GM18873 (cell line): ENCODE data around the gene ATAD2B.
"Not testable (repeated sequence)": the region's sequence is repeated elsewhere in the genome, so short reads cannot be mapped to it uniquely, and the experiment has no call there.

Experiments
- ATAC-seq: cut with Tn5 transposase; IDR thresholded peaks from one replicate; pipeline ENCODE4 v1.9.1; 2021; ENCODE audit warnings: mild to moderate bottlenecking, moderate library complexity, moderate number of reproducible peaks; ENCODE audit not compliant: unreplicated experiment, low FRiP score

The ATAD2B gene

DNA sequence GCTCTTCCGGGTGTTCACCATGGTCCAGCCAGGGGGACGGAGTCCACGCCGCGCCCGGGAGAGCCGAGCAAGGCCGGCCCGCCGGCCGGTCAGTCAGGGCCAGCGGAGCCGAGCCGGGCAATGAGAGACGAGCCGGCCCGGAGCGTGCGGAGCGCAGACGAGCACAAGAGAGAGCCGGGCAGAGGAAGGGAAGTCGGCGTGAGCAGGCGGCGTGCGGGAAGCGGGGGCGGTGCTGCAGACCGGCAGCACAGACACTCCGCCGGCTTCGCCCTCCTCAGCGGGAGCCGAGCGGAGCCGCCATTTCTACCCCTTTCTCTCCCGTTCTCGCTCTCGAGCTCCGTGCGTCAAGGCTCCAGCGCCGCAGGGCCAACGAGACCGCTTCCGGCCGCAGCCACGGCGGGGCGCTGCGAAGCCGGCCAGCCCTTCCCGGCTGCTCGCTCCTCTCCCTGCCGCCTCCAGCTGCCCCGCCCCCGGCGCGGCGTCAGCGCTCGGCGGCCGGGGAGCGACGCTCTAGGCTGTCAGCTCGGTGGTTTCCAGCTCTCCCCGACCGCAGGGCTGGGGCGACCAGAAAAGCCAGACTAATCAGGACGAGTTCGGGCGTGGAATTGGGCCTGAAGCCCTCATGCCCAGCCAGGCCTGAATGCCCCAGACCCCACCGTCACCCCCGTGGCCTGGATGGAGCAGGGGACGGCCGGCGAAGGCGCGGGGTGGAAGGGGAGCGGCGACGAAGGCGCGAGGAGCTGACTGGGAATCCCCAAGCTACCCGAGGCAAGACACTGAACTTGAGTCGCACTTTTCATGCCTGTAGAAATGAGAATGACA is at the start of gene ATAD2B:
ATAD2B (minus strand) TSS at position 374 of the 822 bp plus-strand sequence; CDS start at position 21, 353 bp downstream.
- ATAC-seq = peak; percentile 74

- ATAC-seq = no peak
These were observed 40.9 kb upstream of the ATAD2B start for GRCh38 chr2:23967846-23968245.

- ATAC-seq = no peak
These were observed 27.5 kb upstream of the ATAD2B start for GRCh38 chr2:23954325-23955014.

GRCh38 chr2:23953625-23954024 is 26.7 kb upstream of the ATAD2B start:
- no peak for ATAC-seq

DNA sequence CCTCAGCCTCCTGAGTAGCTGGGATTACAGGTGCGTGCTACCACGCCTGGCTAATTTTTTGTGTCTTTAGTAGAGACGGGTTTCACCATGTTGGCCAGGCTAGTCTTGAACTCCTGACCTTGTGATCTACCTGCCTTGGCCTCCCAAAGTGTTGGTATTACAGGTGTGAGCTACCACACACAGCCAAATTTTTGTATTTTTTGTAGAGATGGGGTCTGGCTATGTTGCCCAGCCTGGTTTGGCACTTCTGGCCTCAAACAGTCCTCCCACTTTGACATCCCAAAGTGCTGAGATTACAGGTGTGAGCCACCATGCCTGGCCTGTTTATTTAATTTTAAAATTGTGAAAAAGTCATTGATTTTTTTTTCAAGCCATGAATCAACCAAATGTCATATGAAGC is 25.6 kb upstream of the ATAD2B start:
- not testable (repeated sequence) for ATAC-seq

DNA sequence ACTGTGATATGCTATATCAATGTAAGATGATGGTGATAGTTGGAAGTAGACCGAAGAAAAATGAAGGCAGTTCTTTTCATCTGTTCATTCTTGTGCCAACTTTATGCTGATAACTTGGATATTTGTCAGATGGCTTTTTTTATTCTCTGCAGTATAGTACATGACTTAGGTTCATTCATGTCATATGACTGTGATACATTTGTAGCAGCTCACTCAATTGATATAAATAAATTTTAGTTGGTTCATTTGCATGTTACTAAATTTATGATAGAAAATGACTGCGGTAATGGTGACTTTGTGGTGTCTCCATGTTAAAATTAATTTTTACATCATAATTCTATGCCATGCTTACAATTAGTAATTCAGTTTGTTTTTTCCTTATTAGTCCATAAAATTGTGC is 20.4 kb upstream of the ATAD2B start:
- no peak for ATAC-seq

GRCh38 chr2:23944976-23945375 is 18.1 kb upstream of the ATAD2B start:
- ATAC-seq = no peak

DNA sequence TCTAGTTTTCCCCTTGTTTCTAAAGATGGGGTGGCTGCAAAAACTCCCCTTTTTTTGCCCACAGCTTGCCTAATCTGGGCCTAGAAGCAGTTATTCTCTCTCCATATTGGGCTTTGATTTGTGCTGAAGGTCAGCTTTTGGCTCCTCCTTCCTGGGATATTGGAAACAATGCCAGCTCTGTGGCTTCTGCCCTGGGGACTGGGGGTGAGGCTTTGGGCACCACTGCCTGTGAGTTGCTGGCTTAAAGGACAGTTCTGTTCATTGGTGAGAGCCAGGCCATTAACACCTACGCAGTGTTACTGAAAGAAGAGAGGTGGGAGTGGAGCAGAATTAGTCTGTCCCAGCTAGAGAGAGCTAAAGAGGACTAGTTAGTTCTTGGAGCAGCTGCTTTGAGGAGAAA is 17.6 kb upstream of the ATAD2B start:
- no peak for ATAC-seq

- ATAC-seq = no peak
These were observed 16.7 kb upstream of the ATAD2B start for GRCh38 chr2:23943666-23944065.

GRCh38 chr2:23941644-23942043 is 14.7 kb upstream of the ATAD2B start:
- no peak for ATAC-seq

GRCh38 chr2:23940718-23941620 is 14.0 kb upstream of the ATAD2B start:
- ATAC-seq = peak; percentile 52

DNA sequence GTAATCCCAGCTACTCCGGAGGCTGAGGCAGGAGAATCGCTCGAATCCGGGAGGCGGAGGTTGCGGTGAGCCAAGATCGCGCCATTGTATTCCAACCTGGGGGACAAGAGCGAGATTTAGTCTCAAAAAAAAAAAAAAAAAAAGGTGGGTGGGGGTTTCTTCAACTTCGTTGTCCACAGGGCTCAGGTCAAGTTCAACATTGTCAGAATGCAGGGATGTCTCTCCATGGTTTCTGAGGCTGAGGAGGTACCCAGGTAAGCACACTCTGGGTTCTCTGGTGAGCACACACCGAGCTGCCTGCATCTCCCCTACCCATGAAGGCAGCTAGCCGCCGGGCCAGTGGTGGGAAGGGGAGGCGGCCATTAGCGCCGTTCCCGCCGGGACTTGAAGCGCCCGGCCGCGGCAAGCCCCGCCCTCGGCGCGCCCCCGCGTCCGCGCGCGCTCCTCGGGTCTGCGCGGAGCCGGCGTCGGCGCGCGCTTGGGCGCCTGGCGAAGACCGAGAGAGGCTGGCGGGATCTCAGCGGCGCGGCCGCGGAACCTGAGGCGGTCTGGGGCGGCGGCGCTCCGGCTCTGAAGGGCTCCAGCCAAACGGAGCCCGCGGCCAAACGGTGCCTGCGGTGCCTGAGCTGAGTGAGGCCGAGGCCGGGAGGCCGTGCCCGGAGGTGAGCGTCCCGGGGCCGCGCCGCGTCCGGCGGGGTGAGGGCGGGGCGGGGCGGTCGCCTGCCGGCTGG is 13.2 kb upstream of the ATAD2B start, which contains the start of gene UBXN2A:
UBXN2A (plus strand) TSS at position 477 of the 731 bp plus-strand sequence. CDS start 17,852 bp downstream, outside the sequence.
- ATAC-seq = peak; percentile 50

GRCh38 chr2:23934259-23934658 is 7.3 kb upstream of the ATAD2B start:
- ATAC-seq = no peak

- ATAC-seq = peak; percentile 11
These were observed 603 bp downstream of the ATAD2B start for GRCh38 chr2:23926290-23926749.

DNA sequence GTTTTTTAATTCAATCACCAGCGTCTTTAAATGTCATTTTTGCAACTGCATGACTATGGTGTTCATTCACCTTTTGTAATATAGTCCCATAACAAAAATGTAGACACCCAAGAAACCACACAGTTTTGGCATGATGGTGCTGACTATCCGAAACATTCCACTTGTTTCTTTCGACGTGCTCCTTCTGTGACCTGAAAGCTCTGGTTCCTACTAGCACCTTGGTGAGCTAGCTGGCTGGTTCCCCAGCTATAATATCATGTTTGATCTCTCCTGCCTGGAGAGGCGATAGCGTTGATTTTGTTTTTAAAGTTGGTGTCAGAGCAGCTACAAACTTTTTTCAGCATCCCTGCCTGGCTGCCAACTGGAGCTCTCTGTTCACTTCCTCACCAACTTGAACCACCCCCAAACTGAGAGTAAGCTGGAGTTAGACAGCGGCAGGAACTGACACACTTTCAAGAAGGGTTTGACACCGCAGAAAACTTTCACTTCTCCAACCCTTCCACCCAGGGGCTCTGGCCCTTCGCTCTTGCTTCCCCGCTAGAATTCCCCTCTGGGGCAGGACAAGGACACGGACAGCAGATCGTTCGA is 1.1 kb downstream of the ATAD2B start:
- peak; percentile 50 for ATAC-seq

DNA sequence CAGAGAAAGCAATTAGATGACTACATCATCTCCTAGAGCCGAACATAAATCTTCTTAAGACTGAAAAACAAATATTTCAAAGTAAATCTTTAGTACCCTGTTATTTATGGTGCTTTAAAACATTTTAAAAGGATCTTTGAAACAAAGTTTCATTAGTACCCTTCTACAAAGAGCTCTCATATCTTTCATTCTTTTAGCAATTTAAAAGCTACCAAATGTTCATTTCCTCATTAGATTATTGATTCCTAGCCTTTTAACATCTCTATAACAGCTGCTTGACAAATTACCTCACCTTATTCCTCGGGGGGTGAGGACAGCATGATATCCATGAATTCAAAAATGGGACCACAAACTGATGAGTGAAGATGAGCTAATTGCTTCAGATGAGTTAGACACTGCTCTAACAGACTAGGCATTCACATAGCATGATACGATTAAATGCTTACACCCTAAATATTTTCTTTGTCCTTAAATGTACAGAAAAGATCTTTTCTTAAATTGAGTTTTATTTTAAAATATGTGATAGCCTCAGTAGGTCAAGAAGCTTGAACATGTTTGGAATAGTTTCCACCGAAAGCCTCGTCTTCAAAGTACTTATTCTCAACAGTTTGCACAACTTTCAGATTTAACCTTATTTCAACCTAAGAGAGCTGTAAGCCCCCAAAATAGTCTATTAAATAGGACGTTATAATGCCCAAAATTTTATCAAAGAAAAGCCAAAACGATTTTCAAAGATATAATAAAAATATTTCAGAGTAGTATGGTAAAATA is 2.1 kb downstream of the ATAD2B start:
- ATAC-seq = no peak

DNA sequence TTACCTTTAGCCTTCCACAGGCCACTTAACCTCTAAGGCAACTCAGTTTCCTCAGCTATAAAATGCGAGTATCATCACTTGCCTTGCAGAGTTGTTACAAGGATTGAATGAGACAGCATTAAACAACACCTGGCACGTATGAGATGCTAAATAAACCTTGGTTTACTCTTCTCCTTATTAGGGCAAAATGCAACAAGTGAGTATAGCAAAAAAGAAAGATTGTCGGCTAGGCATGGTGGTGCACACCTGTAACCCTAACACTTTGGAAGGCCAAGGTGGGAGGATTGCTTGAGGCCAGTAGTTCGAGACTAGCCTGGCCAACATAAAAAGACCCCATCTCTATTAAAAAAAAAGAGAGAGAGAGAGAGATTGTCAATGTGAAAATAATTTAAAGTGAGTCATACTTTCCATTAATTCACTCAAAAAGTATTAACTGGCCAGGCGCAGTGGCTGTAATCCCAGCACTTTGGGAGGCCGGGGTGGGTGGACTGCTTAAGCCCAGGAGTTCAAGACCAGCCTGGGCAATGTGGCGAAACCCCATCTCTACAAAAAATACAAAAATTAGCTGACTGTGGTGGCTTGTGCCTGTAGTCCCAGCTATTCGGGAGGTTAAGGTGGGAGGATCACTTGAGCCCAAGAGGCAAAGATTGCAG is 8.0 kb downstream of the ATAD2B start:
- no peak for ATAC-seq

- ATAC-seq = no peak
These were observed 10.1 kb downstream of the ATAD2B start for GRCh38 chr2:23916727-23917405.
